HL-60 (cell line): ENCODE results near the gene TRAK2.
"Not testable (repeated sequence)": the region's sequence is repeated elsewhere in the genome, so short reads cannot be mapped to it uniquely, and the experiment has no call there.

Experiments used
- DNase-seq, 2 experiments: peaks; one replicate each; pipeline ENCODE4 v3.0.0-alpha.2; 2010 to 2020; ENCODE audit warnings: low read depth in 1 of 2, low spot score in 1 of 2
- H3K27ac ChIP-seq: fragments of 250-450 bp; sonication (Bioruptor Pico); replicated peaks from 2 replicates; pipeline ENCODE4 v1.5.1; 2020; ENCODE audit warnings: mild to moderate bottlenecking, moderate library complexity
- H3K27me3 ChIP-seq: fragments of 250-450 bp; sonication (Bioruptor Pico); 2 replicates; pipeline ENCODE4 v1.5.1; 2021; ENCODE audit warnings: mild to moderate bottlenecking, moderate library complexity; ENCODE audit not compliant: insufficient read depth, poor library complexity, severe bottlenecking
- H3K4me3 ChIP-seq: replicated peaks from 2 replicates; pipeline ENCODE4 v1.5.1; 2011; ENCODE audit warnings: mild to moderate bottlenecking, control low read depth, low read length; ENCODE audit not compliant: insufficient read depth
- GABPA ChIP-seq: IDR thresholded peaks from 2 replicates; pipeline ENCODE4 v1.6.1; 2012; ENCODE audit warnings: low read depth
- POLR2AphosphoS5 ChIP-seq: IDR thresholded peaks from 2 replicates; pipeline ENCODE4 v1.6.1; 2012; ENCODE audit warnings: low read depth
- SPI1 ChIP-seq: IDR thresholded peaks from 2 replicates; pipeline ENCODE4 v1.6.1; 2012; ENCODE audit warnings: low read depth, mild to moderate bottlenecking, borderline replicate concordance
- TF ChIP-seq, protein P1 (sequence below): IDR thresholded peaks from one replicate; pipeline ENCODE4 v1.5.1; 2011; ENCODE audit warnings: low read length, control low read depth, inconsistent platforms; ENCODE audit not compliant: insufficient read depth
- TF ChIP-seq, protein P2 (sequence below): IDR thresholded peaks from 2 replicates; pipeline ENCODE4 v1.6.1; 2012; ENCODE audit warnings: low read depth; ENCODE audit not compliant: insufficient replicate concordance

Gene TRAK2

DNA sequence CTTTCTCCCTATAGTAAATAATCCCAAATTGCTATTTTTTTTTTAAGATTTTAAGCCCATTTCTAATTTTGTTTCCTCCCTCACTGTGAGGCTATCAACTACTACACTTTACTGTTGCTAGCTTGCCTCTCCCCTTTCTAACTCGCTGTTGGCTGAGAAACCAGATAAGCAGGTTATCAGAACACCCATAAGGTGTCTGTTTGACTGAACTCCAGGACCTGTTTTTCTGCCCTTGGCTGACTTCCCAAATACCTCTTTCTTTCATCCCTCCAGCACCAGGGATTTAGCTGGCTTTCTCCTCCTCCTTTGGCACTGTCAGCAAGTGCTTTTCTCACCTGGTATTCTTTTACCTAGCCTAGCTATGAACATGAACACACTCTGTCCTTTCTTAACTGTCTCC lies 11.1 kb downstream of the TRAK2 start:
- Histone ChIP-seq H3K4me3 (no peak overlapping the region), H3K27me3 (no peaks in the 10 kb centered on the region), H3K27ac (no peak overlapping the region)
- no peak for DNase-seq
- TF ChIP-seq, protein P1, sequence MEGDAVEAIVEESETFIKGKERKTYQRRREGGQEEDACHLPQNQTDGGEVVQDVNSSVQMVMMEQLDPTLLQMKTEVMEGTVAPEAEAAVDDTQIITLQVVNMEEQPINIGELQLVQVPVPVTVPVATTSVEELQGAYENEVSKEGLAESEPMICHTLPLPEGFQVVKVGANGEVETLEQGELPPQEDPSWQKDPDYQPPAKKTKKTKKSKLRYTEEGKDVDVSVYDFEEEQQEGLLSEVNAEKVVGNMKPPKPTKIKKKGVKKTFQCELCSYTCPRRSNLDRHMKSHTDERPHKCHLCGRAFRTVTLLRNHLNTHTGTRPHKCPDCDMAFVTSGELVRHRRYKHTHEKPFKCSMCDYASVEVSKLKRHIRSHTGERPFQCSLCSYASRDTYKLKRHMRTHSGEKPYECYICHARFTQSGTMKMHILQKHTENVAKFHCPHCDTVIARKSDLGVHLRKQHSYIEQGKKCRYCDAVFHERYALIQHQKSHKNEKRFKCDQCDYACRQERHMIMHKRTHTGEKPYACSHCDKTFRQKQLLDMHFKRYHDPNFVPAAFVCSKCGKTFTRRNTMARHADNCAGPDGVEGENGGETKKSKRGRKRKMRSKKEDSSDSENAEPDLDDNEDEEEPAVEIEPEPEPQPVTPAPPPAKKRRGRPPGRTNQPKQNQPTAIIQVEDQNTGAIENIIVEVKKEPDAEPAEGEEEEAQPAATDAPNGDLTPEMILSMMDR, result no peak
- no peak for TF ChIP-seq GABPA
- TF ChIP-seq, protein P2, sequence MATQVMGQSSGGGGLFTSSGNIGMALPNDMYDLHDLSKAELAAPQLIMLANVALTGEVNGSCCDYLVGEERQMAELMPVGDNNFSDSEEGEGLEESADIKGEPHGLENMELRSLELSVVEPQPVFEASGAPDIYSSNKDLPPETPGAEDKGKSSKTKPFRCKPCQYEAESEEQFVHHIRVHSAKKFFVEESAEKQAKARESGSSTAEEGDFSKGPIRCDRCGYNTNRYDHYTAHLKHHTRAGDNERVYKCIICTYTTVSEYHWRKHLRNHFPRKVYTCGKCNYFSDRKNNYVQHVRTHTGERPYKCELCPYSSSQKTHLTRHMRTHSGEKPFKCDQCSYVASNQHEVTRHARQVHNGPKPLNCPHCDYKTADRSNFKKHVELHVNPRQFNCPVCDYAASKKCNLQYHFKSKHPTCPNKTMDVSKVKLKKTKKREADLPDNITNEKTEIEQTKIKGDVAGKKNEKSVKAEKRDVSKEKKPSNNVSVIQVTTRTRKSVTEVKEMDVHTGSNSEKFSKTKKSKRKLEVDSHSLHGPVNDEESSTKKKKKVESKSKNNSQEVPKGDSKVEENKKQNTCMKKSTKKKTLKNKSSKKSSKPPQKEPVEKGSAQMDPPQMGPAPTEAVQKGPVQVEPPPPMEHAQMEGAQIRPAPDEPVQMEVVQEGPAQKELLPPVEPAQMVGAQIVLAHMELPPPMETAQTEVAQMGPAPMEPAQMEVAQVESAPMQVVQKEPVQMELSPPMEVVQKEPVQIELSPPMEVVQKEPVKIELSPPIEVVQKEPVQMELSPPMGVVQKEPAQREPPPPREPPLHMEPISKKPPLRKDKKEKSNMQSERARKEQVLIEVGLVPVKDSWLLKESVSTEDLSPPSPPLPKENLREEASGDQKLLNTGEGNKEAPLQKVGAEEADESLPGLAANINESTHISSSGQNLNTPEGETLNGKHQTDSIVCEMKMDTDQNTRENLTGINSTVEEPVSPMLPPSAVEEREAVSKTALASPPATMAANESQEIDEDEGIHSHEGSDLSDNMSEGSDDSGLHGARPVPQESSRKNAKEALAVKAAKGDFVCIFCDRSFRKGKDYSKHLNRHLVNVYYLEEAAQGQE, result no peak
- TF ChIP-seq SPI1, result no peak
- TF ChIP-seq POLR2AphosphoS5, result no peak

DNA sequence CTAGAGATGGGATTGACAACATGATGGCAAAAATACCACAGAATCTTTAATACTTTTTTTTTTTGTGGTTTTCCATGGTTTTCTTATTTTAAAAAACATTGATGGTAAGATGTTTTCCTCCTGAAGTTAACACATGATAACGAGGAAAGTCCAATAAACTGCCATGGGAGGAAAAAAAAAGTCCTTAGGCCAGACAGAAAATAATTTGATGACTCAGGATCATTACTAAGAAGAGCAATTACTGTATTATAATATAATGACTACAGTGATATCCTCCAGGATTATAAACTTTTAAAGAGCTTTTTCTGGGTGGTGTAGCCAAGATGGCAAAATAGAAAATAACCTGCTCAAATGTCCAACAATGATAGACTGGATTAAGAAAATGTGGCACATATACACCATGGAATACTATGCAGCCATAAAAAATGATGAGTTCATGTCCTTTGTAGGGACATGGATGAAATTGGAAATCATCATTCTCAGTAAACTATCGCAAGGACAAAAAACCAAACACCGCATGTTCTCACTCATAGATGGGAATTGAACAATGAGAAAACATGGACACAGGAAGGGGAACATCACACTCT lies 11.8 kb downstream of the TRAK2 start:
- not testable (repeated sequence) for DNase-seq, H3K27me3 ChIP-seq, H3K4me3 ChIP-seq, H3K27ac ChIP-seq

DNA sequence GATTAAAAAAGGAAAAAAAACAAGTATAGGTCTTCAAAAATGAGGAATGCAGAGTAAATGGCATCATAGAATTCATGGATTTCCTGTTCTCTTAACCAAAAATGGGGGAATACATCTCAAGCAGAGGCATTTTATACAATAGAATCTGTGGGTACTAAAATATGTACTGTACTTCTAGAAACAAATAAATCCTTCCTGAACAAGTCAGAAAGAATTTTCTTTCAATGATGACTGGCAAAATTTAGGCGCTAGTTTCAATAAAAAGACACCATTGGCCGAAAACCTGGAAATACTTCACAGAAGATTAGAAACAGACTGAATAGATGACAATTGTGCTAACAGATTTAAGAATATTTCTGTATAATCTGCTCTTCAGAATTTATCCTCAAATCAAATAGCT lies 15.1 kb downstream of the TRAK2 start:
- Histone ChIP-seq H3K4me3 (no peak overlapping the region), H3K27me3 (no peaks in the 10 kb centered on the region), H3K27ac (no peak overlapping the region)
- DNase-seq, result no peak
- no peak for TF ChIP-seq POLR2AphosphoS5
- TF ChIP-seq, protein P2, result no peak
- TF ChIP-seq SPI1, result no peak
- TF ChIP-seq, protein P1, result no peak
- no peak for TF ChIP-seq GABPA

DNA sequence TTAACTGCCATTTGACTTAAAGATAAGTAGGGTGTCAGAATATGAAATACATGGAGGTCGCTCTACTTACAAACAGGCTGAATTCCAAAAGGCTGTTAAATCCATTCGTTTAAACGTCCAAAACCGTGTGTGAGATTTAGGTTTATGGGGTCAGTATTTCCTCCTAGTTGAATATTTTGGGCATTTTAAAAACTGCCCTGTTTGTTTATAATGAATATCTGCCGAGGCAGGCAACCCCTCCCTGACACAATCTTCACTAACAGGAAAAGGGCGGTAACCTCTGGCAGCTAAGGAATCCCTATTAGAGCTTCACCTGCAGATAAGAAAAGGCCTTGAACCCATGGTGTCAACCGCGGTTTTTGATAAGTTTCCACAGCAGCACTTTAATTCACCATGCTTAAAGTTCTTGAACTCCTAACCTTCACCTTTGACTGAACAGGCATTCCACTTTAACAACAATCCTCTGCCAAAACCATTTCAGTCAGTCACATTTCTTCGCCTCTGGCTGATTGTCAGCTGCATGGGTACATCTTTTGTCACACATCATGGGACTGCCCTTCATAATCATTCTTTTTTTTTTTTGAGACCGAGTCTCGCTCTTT lies 17.8 kb downstream of the TRAK2 start:
- no peak for DNase-seq
- Histone ChIP-seq H3K27ac (no peak overlapping the region), H3K4me3 (no peak overlapping the region), H3K27me3 (no peaks in the 10 kb centered on the region)
- TF ChIP-seq, protein P1, result no peak
- TF ChIP-seq POLR2AphosphoS5 (no peak), SPI1 (no peak), GABPA (no peak)
- TF ChIP-seq, protein P2, result no peak
